ENCODE results near the gene PIAS1.
"Not testable (repeated sequence)": the region's sequence is repeated elsewhere in the genome, so short reads cannot be mapped to it uniquely, and the experiment has no call there.

GRCh38 chr15:68222432-68222743 is 168.3 kb downstream of the PIAS1 start:
- not testable (repeated sequence) for TF ChIP-seq CTCF (IDR thresholded peaks at IDR 0.05; ENCODE audit: extremely low read depth in 1 of 2, insufficient read depth in 1 of 2, low read depth in 1 of 2, low read length in 2 of 2); POLR2A (IDR thresholded peaks at IDR 0.05; ENCODE audit: low read depth, low read length); EZH2 (IDR thresholded peaks at IDR 0.05; ENCODE audit: borderline replicate concordance, low read depth, low read length, severe bottlenecking); MAX (IDR thresholded peaks at IDR 0.05; ENCODE audit: insufficient read depth, insufficient read length); POLR2AphosphoS5 (IDR thresholded peaks at IDR 0.05; ENCODE audit: insufficient read depth, low read depth, low read length); MYC (IDR thresholded peaks at IDR 0.05; ENCODE audit: low read depth, low read length); JUN (IDR thresholded peaks at IDR 0.05; ENCODE audit: borderline replicate concordance, insufficient read depth, insufficient read length, low read depth); FOS (IDR thresholded peaks at IDR 0.05; ENCODE audit: borderline replicate concordance, insufficient read depth, low read length)

All from endothelial cell of umbilical vein (primary cell).